DND-41 (cell line): Measurements from ENCODE around the gene THSD4.

Experiments used
- EZH2 ChIP-seq: IDR thresholded peaks from 3 replicates; pipeline ENCODE4 v1.6.1; 2012; ENCODE audit warnings: borderline replicate concordance, low read depth, mild to moderate bottlenecking, moderate library complexity, low read length, inconsistent platforms; ENCODE audit not compliant: severe bottlenecking
- TF ChIP-seq, protein P1 (sequence below): IDR thresholded peaks from 2 replicates; pipeline ENCODE4 v1.5.1; 2012; ENCODE audit warnings: borderline replicate concordance, low read length, moderate library complexity, mild to moderate bottlenecking; ENCODE audit not compliant: poor library complexity, severe bottlenecking; ENCODE audit errors: extremely low read depth

DNA sequence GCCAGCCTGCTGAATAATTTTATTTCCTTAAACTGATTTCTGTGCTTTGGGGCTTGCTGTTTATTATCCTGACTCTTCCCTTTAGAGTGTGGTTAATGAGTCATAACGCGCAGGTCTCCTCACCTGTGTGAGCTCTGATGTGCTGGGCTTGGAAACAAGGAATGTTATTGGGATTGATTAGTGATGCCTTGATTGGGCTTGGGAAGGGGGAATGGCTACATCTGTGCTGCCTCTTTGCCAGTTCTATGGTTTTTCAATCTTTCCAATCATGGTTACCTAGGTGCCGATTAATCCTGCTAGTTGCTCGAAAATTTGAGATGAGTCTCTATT lies 161.0 kb downstream of the THSD4 start:
- TF ChIP-seq, protein P1, sequence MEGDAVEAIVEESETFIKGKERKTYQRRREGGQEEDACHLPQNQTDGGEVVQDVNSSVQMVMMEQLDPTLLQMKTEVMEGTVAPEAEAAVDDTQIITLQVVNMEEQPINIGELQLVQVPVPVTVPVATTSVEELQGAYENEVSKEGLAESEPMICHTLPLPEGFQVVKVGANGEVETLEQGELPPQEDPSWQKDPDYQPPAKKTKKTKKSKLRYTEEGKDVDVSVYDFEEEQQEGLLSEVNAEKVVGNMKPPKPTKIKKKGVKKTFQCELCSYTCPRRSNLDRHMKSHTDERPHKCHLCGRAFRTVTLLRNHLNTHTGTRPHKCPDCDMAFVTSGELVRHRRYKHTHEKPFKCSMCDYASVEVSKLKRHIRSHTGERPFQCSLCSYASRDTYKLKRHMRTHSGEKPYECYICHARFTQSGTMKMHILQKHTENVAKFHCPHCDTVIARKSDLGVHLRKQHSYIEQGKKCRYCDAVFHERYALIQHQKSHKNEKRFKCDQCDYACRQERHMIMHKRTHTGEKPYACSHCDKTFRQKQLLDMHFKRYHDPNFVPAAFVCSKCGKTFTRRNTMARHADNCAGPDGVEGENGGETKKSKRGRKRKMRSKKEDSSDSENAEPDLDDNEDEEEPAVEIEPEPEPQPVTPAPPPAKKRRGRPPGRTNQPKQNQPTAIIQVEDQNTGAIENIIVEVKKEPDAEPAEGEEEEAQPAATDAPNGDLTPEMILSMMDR, result no peak
- TF ChIP-seq EZH2, result no peak
